Type B pancreatic cell (in vitro differentiated cells): ENCODE measurements around the gene MAPK14. TPM values are rescaled to one million over a fixed set of nuclear protein-coding genes. Genes with fewer than 3 reads are reported as not detected.

Source experiments
- DNase-seq: peaks from one replicate; pipeline ENCODE4 v3.0.0; 2021; ENCODE audit warnings: mixed read lengths; ENCODE audit not compliant: unreplicated experiment; ENCODE audit errors: extremely low spot score
- H3K27ac Mint-ChIP-seq: 2 replicates; pipeline ENCODE4 v1.8.0; 2021; ENCODE audit warnings: mild to moderate bottlenecking, mixed read lengths
- H3K27me3 Mint-ChIP-seq: 2 replicates; pipeline ENCODE4 v1.8.0; 2021; ENCODE audit warnings: mixed read lengths
- H3K36me3 Mint-ChIP-seq: 2 replicates; pipeline ENCODE4 v1.8.0; 2021; ENCODE audit warnings: mixed read lengths
- H3K4me1 Mint-ChIP-seq: one replicate; pipeline ENCODE4 v1.8.0; 2021; ENCODE audit warnings: mixed read lengths; ENCODE audit not compliant: unreplicated experiment
- H3K4me3 Mint-ChIP-seq: 2 replicates; pipeline ENCODE4 v1.8.0; 2021; ENCODE audit warnings: mild to moderate bottlenecking, mixed read lengths
- H3K9me3 Mint-ChIP-seq: 2 replicates; pipeline ENCODE4 v1.8.0; 2021; ENCODE audit warnings: mixed read lengths
- total RNA-seq: library from RNA; stranded (reverse); gene quantifications from 2 replicates; pipeline ENCODE4 v1.2.1, GENCODE V29; 2021; ENCODE audit warnings: low replicate concordance
- TF ChIP-seq, protein P1 (sequence below): fragments of 200-600 bp; sonication (generic); conservative IDR thresholded peaks from 2 replicates; pipeline ENCODE4 v1.5.0; 2021; ENCODE audit warnings: antibody characterized with exemption, mild to moderate bottlenecking

MAPK14 gene
- total RNA-seq, 1 donor from 2014 or later = 40.1 TPM

DNA sequence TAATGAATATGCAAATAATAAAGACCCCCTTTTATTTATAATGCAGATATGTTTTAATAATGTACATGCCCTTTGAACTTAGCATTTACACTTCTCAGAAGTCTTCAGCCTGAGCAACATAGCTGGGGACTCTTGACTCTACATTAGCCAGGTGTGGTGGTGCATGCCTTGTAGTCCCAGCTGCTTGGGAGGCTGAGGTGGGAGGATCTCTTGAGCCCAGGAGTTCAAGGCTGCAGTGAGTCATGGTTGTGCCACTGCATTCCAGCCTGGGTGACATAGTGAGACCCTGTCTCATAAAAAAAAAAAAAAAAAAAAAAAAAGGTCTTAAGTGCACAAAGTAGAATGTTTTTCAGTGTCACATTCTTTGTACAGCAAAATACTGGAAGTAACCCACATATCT, 85.4 kb downstream of the MAPK14 start:
- Mint-ChIP-seq H3K9me3 (no peaks in the 10 kb centered on the region), H3K27me3 (no peaks in the 10 kb centered on the region), H3K36me3 (peaks cover 27% of the 10 kb centered on the region), H3K4me3 (no peak overlapping the region), H3K27ac (no peak overlapping the region), H3K4me1 (peaks cover 21% of the 10 kb centered on the region)
- no peak for DNase-seq
- TF ChIP-seq, protein P1, sequence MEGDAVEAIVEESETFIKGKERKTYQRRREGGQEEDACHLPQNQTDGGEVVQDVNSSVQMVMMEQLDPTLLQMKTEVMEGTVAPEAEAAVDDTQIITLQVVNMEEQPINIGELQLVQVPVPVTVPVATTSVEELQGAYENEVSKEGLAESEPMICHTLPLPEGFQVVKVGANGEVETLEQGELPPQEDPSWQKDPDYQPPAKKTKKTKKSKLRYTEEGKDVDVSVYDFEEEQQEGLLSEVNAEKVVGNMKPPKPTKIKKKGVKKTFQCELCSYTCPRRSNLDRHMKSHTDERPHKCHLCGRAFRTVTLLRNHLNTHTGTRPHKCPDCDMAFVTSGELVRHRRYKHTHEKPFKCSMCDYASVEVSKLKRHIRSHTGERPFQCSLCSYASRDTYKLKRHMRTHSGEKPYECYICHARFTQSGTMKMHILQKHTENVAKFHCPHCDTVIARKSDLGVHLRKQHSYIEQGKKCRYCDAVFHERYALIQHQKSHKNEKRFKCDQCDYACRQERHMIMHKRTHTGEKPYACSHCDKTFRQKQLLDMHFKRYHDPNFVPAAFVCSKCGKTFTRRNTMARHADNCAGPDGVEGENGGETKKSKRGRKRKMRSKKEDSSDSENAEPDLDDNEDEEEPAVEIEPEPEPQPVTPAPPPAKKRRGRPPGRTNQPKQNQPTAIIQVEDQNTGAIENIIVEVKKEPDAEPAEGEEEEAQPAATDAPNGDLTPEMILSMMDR = no peak

DNA sequence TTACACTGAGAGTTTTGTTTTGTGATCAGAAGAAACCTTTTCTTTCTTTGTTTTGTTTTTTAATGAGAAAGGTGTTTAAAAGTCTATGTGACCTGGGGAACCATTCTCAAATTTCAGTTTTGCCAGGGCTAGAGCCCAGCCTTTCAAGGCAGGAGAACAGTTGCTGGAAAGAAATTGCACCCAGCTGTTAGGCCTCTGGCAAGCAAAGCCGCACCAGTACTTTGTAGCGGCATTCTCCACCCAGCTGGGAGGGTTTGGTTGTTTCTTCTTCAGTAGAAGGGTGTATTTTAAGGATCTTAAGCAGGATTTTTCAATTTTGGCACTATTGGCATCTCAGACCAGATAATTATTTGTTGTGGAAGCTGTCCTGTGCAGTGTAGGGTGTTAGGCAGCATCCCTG, 86.1 kb downstream of the MAPK14 start:
- Mint-ChIP-seq H3K27ac (peak overlapping the region; percentile 11), H3K4me1 (peaks cover 27% of the 10 kb centered on the region), H3K27me3 (no peaks in the 10 kb centered on the region), H3K36me3 (peaks cover 20% of the 10 kb centered on the region), H3K9me3 (no peaks in the 10 kb centered on the region), H3K4me3 (no peak overlapping the region)
- DNase-seq = no peak
- TF ChIP-seq, protein P1 = no peak

DNA sequence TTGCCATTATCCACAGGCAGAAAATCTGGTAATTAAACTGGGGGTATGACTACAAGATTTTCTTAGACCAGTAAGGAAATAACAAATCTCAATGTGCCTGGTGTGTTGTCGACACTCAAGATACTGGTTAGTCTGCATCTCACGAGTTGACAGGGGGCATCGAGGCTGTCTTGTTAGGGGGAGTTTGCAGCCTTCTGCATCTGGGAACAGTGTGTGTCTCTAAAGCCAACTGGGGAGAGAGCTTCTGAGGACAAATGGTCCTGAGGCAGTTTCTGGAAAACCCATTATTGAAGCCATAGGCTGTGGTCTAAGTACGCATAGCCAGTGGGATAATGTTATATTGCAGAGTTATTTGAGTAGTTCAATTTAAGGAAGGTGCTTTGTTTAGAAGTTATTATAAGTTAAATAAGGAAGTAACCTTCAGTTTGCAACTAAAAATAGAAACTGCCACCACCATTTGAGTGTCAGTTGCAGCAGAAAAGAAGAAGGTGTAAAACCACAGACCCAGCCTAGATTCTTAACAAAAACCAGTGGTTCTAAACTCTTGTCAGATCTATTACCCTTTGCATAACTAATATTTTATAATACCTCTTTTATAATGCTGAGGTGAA, 87.3 kb downstream of the MAPK14 start:
- H3K4me3 Mint-ChIP-seq = no peak overlapping the region
- TF ChIP-seq, protein P1 = no peak

DNA sequence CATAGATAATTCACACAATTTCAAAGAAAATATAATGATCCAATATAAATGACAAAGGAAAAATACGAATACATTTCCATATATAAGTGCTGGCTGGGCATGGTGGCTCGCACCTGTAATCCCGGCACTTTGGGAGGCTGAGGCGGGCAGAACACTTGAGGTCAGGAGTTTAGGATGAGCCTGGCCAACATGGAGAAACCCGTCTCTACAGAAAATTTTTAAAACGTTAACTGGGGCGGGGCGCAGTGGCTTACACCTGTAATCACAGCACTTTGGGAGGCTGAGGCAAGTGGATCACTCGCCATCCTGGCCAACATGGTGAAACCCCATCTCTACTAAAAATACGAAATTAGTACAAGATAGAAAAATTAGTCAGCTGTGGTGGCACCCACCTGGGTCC, 87.8 kb downstream of the MAPK14 start:
- Mint-ChIP-seq H3K9me3 (no peaks in the 10 kb centered on the region), H3K4me1 (peaks cover 32% of the 10 kb centered on the region)

More for the DNA sequence above, 87.3 kb downstream of the MAPK14 start:
- no peak overlapping the region for H3K27ac Mint-ChIP-seq
- DNase-seq = no peak
- H3K9me3 Mint-ChIP-seq = no peaks in the 10 kb centered on the region
- H3K4me1 Mint-ChIP-seq = peaks cover 32% of the 10 kb centered on the region
- peaks cover 12% of the 10 kb centered on the region for H3K36me3 Mint-ChIP-seq
- H3K27me3 Mint-ChIP-seq = no peaks in the 10 kb centered on the region

DNA sequence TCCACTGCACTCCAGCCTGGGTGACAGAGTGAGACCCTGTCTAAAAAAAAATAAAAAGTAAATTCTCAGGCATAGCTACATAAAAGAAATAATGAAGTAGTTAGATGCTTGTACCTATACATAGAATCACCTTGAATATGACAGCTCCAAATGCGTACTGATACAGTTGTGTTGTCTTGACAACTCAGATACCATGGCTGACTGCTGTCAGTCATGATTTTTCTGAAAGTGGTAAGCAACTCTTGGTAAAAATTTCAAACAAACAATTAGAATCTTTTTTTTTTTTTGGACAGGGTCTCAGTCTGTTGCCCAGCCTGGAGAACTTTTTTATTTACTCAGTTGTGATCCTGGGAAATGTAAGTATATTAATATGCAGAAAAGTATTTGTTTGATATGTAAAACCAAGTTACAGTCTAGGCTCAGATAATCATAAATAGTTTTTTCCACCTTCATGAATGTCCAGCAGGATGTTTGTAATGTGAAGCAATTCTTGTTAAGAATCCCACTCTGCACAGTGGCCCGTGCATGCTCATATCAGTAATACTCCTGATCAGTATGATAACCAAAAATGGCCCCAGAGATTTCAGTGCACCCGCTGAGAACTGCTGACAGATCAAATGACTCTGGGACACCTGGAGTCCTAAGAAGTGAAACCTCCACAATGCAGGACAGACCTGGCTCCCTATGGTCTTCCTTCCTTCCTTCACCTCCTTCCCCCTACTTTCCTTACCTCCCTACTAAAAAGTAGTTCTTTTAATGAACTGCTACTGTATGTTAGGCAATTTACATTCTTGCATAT, 88.7 kb downstream of the MAPK14 start:
- H3K4me3 Mint-ChIP-seq = no peak overlapping the region
- H3K9me3 Mint-ChIP-seq = no peaks in the 10 kb centered on the region
- H3K27ac Mint-ChIP-seq = no peak overlapping the region
- no peaks in the 10 kb centered on the region for H3K27me3 Mint-ChIP-seq
- H3K36me3 Mint-ChIP-seq = peaks cover 8% of the 10 kb centered on the region
- TF ChIP-seq, protein P1 = no peak
- peaks cover 41% of the 10 kb centered on the region for H3K4me1 Mint-ChIP-seq
- no peak for DNase-seq

More for the DNA sequence above, 87.8 kb downstream of the MAPK14 start:
- Mint-ChIP-seq H3K27ac (no peak overlapping the region), H3K27me3 (no peaks in the 10 kb centered on the region), H3K4me3 (no peak overlapping the region), H3K36me3 (peaks cover 8% of the 10 kb centered on the region)
- TF ChIP-seq, protein P1 = no peak
- DNase-seq = no peak
